ENCODE results near the gene ACTL6B. TPM values are rescaled to one million over a fixed set of nuclear protein-coding genes. Genes with fewer than 3 reads are reported as not detected.

The ACTL6B gene
- total RNA-seq, 2 donors from 2014 or later = not detected

DNA sequence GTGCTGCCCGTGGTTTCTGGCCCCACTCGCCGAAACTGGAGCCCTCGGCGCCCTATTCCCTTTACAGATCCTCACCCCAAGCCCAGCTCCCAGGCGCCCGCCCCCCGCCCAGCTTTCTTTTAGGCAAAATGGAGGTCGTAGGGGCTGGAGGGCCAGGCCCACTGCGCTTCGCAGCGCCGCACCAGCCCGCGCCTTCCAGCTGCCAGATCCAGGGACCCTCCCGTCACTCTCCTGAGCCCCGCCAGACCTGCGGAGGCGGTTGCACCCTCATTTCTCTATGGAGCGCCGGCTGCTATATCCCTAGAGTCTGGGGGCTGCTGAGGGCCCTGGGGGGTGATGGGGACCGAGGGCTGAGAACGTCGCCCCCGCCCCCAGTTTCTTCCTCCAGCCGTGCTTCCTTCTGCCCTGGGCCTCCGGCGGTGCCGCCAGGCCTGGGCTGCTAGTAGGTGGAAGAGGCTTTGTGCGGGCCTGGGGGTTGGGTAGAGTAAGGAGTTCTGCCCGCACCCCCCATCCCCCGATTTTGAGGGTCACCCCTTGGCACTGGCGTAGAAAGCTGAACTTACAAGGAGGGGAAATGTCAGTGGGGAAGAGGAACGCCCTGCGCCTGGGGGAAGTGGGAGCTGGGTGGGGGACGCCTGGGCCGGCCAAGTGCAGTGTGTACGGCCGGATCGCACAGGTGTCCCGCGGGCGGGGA lies 18.3 kb upstream of the ACTL6B start:
- no peaks in the 10 kb centered on the region for H3K9me3 ChIP-seq (ENCODE audit: control insufficient read depth, low read length)
- no peaks in the 10 kb centered on the region for H3K4me1 ChIP-seq (ENCODE audit: control insufficient read depth, insufficient read depth, low read length)
- peaks cover 20% of the 10 kb centered on the region for H3K36me3 ChIP-seq (ENCODE audit: control insufficient read depth, insufficient read depth, low read length)
- H3K27ac Mint-ChIP-seq = peak overlapping the region; percentile 74
- peaks cover 27% of the 10 kb centered on the region for H3K27me3 Mint-ChIP-seq (ENCODE audit: insufficient read depth)
- DNase-seq = peak; percentile 76
- peak overlapping the region; percentile 84 for H3K4me3 Mint-ChIP-seq
- peak overlapping the region; percentile 32 for H3K27ac ChIP-seq (ENCODE audit: low read depth, low read length)
- peak overlapping the region; percentile 87 for H3K4me3 ChIP-seq (ENCODE audit: low read length)
- no peaks in the 10 kb centered on the region for H3K9me3 Mint-ChIP-seq
- H3K4me1 Mint-ChIP-seq = peaks cover 5% of the 10 kb centered on the region
- 1% methylated on average over 12 to 43 of the region's 43 CpGs for WGBS, 2 experiments (ENCODE audit: insufficient coverage in 1 of 2, insufficient read length in 1 of 2)
- H3K27me3 ChIP-seq (ENCODE audit: control insufficient read depth, insufficient read depth, low read length, poor library complexity, severe bottlenecking) = peaks cover 8% of the 10 kb centered on the region
- peak overlapping the region; percentile 59 for H3K9ac ChIP-seq (ENCODE audit: extremely low read depth, low read length, poor library complexity, severe bottlenecking)
- peaks cover 21% of the 10 kb centered on the region for H3K36me3 Mint-ChIP-seq (ENCODE audit: low read depth)
- TF ChIP-seq, protein P1, sequence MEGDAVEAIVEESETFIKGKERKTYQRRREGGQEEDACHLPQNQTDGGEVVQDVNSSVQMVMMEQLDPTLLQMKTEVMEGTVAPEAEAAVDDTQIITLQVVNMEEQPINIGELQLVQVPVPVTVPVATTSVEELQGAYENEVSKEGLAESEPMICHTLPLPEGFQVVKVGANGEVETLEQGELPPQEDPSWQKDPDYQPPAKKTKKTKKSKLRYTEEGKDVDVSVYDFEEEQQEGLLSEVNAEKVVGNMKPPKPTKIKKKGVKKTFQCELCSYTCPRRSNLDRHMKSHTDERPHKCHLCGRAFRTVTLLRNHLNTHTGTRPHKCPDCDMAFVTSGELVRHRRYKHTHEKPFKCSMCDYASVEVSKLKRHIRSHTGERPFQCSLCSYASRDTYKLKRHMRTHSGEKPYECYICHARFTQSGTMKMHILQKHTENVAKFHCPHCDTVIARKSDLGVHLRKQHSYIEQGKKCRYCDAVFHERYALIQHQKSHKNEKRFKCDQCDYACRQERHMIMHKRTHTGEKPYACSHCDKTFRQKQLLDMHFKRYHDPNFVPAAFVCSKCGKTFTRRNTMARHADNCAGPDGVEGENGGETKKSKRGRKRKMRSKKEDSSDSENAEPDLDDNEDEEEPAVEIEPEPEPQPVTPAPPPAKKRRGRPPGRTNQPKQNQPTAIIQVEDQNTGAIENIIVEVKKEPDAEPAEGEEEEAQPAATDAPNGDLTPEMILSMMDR (conservative IDR thresholded peaks at IDR 0.05) = no peak

DNA sequence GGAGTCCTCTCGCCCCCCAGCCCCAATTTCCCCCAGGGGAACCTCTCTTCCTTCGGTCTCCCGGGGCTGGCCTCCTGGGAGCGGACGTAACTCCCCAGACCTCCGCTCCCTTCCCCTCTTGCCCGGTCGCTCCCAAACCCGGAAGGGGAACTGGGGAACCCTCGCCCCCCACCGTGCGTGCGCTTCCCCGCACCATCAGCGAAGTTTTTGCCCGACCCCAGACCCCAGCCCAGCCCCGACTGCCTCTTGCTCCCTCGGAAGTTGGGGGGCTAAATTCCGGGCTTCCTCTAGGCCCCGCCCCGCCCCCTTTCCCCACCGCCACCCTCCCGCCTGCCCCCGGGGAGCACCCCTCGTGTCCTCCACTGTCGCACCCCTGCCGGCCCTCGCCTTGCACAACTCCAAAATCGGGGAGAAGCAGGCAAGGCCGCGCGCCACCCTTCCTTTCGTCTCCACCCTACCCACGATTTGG lies 17.7 kb upstream of the ACTL6B start:
- H3K4me3 Mint-ChIP-seq = peak overlapping the region; percentile 84

GRCh38 chr7:100673302-100673941 lies 17.2 kb upstream of the ACTL6B start, which contains the start of gene GNB2:
Gene GNB2 (plus strand): TSS chr7:100673740. CDS start chr7:100676266, 2,526 bp downstream.
- DNase-seq = peak; percentile 100
- peak within 1 kb of the TSS; percentile 84 for H3K4me3 Mint-ChIP-seq
- H3K9me3 Mint-ChIP-seq = no peaks in the 10 kb centered on the region
- peak within 1 kb of the TSS; percentile 81 for H3K9ac ChIP-seq (ENCODE audit: extremely low read depth, low read length, poor library complexity, severe bottlenecking)
- peak within 1 kb of the TSS; percentile 97 for H3K27ac Mint-ChIP-seq
- WGBS, 2 experiments (ENCODE audit: insufficient coverage in 1 of 2, insufficient read length in 1 of 2) = 0 to 2% methylated on average over 11 to 65 of the region's 65 CpGs
- H3K36me3 Mint-ChIP-seq (ENCODE audit: low read depth) = peaks cover 16% of the 10 kb centered on the region
- H3K27me3 Mint-ChIP-seq (ENCODE audit: insufficient read depth) = peaks cover 31% of the 10 kb centered on the region
- H3K36me3 ChIP-seq (ENCODE audit: control insufficient read depth, insufficient read depth, low read length) = peaks cover 18% of the 10 kb centered on the region
- no peaks in the 10 kb centered on the region for H3K4me1 ChIP-seq (ENCODE audit: control insufficient read depth, insufficient read depth, low read length)
- H3K9me3 ChIP-seq (ENCODE audit: control insufficient read depth, low read length) = no peaks in the 10 kb centered on the region
- peak within 1 kb of the TSS; percentile 87 for H3K4me3 ChIP-seq (ENCODE audit: low read length)
- H3K4me1 Mint-ChIP-seq = peaks cover 2% of the 10 kb centered on the region
- H3K27me3 ChIP-seq (ENCODE audit: control insufficient read depth, insufficient read depth, low read length, poor library complexity, severe bottlenecking) = peaks cover 8% of the 10 kb centered on the region
- TF ChIP-seq, protein P1 (conservative IDR thresholded peaks at IDR 0.05) = no peak
- peak within 1 kb of the TSS; percentile 98 for H3K27ac ChIP-seq (ENCODE audit: low read depth, low read length)

More for the DNA sequence above, 17.7 kb upstream of the ACTL6B start:
- 0% methylated on average over 11 to 31 of the region's 34 CpGs for WGBS, 2 experiments (ENCODE audit: insufficient coverage in 1 of 2, insufficient read length in 1 of 2)
- H3K27ac ChIP-seq (ENCODE audit: low read depth, low read length) = peak overlapping the region; percentile 98
- H3K36me3 Mint-ChIP-seq (ENCODE audit: low read depth) = peaks cover 18% of the 10 kb centered on the region
- H3K27me3 ChIP-seq (ENCODE audit: control insufficient read depth, insufficient read depth, low read length, poor library complexity, severe bottlenecking) = peaks cover 8% of the 10 kb centered on the region
- TF ChIP-seq, protein P1 (conservative IDR thresholded peaks at IDR 0.05) = no peak
- peaks cover 31% of the 10 kb centered on the region for H3K27me3 Mint-ChIP-seq (ENCODE audit: insufficient read depth)
- peak overlapping the region; percentile 61 for H3K27ac Mint-ChIP-seq
- H3K36me3 ChIP-seq (ENCODE audit: control insufficient read depth, insufficient read depth, low read length) = peaks cover 19% of the 10 kb centered on the region
- H3K4me1 Mint-ChIP-seq = peaks cover 2% of the 10 kb centered on the region
- H3K4me1 ChIP-seq (ENCODE audit: control insufficient read depth, insufficient read depth, low read length) = no peaks in the 10 kb centered on the region
- DNase-seq = no peak
- no peaks in the 10 kb centered on the region for H3K9me3 ChIP-seq (ENCODE audit: control insufficient read depth, low read length)
- H3K9me3 Mint-ChIP-seq = no peaks in the 10 kb centered on the region
- peak overlapping the region; percentile 87 for H3K4me3 ChIP-seq (ENCODE audit: low read length)
- H3K9ac ChIP-seq (ENCODE audit: extremely low read depth, low read length, poor library complexity, severe bottlenecking) = peak overlapping the region; percentile 59
